HL-60/S4 (cell line): ENCODE results near the gene GFRA4.

Experiments used
- in situ Hi-C: fragments of 300-500 bp; cut with MboI; formaldehyde crosslinking; loops from 2 replicates; pipeline ENCODE4 v1.14.3; 2022; ENCODE audit warnings: low sequenced_read_pairs

Gene GFRA4

GRCh38 chr20:3677733-3678132 is 14.5 kb upstream of the GFRA4 start:
- in situ Hi-C loops: loop anchor here (25.0 kb wide), 1 partner anchor 910 kb away; no protein-coding TSS in a partner anchor

- in situ Hi-C loops: loop anchor here (25.0 kb wide), 1 partner anchor 912 kb away; no protein-coding TSS in a partner anchor
These were observed 12.0 kb upstream of the GFRA4 start for GRCh38 chr20:3674995-3675900.

GRCh38 chr20:3674447-3674846 is 11.2 kb upstream of the GFRA4 start:
- in situ Hi-C loops: no loop called here

- in situ Hi-C loops: no loop called here
These were observed 10.2 kb upstream of the GFRA4 start for GRCh38 chr20:3673221-3674070.

GRCh38 chr20:3672547-3673171 is 9.5 kb upstream of the GFRA4 start:
- in situ Hi-C loops: no loop called here

- in situ Hi-C loops: no loop called here
These were observed 8.9 kb upstream of the GFRA4 start for GRCh38 chr20:3671986-3672546.

- in situ Hi-C loops: no loop called here
These were observed 7.7 kb upstream of the GFRA4 start for GRCh38 chr20:3670945-3671344.

GRCh38 chr20:3670511-3670910 is 7.3 kb upstream of the GFRA4 start:
- in situ Hi-C loops: no loop called here

- in situ Hi-C loops: no loop called here
These were observed 6.6 kb upstream of the GFRA4 start for GRCh38 chr20:3669710-3670367.

GRCh38 chr20:3667434-3668037 is 4.3 kb upstream of the GFRA4 start:
- in situ Hi-C loops: no loop called here

- in situ Hi-C loops: no loop called here
These were observed 659 bp upstream of the GFRA4 start for GRCh38 chr20:3663858-3664257.

- in situ Hi-C loops: no loop called here
These were observed 1.2 kb downstream of the GFRA4 start for GRCh38 chr20:3661814-3662665.

- in situ Hi-C loops: no loop called here
These were observed 2.0 kb downstream of the GFRA4 start for GRCh38 chr20:3661060-3661813.

- in situ Hi-C loops: no loop called here
These were observed 2.7 kb downstream of the GFRA4 start for GRCh38 chr20:3660262-3661059.

- in situ Hi-C loops: no loop called here
These were observed 3.5 kb downstream of the GFRA4 start for GRCh38 chr20:3659492-3660261.

- in situ Hi-C loops: no loop called here
These were observed 4.3 kb downstream of the GFRA4 start for GRCh38 chr20:3658716-3659491.
